Neutrophil (primary cell): Measurements from ENCODE around the gene TBC1D20.

Experiments
- H3K27ac ChIP-seq: fragments of 200-600 bp; sonication (generic); 2 replicates; pipeline ENCODE4 v1.5.1; 2016; ENCODE audit warnings: mild to moderate bottlenecking, moderate library complexity
- H3K27me3 ChIP-seq: fragments of 200-600 bp; sonication (generic); 2 replicates; pipeline ENCODE4 v1.6.0; 2016; ENCODE audit warnings: mild to moderate bottlenecking
- H3K36me3 ChIP-seq: fragments of 200-600 bp; sonication (generic); 2 replicates; pipeline ENCODE4 v1.5.1; 2017
- H3K4me1 ChIP-seq, 2 experiments: fragments of 200-600 bp in 1 of 2; sonication (generic) in 1 of 2; 1 replicate in 1 of 2; 2 replicates in 1 of 2; pipeline versions ENCODE4 v1.5.1 to v1.6.1; 2013 to 2016; ENCODE audit warnings: low read depth in 1 of 2, low read length in 1 of 2, mild to moderate bottlenecking in 1 of 2, moderate library complexity in 1 of 2; ENCODE audit not compliant: control insufficient read depth in 1 of 2, insufficient read depth in 1 of 2
- H3K4me3 ChIP-seq, 2 experiments: fragments of 200-600 bp in 1 of 2; sonication (generic) in 1 of 2; 1 replicate in 1 of 2; 2 replicates in 1 of 2; pipeline ENCODE4 v1.5.1; 2013 to 2016; ENCODE audit warnings: low read depth in 1 of 2, low read length in 1 of 2, mild to moderate bottlenecking in 1 of 2, moderate library complexity in 1 of 2
- H3K9me3 ChIP-seq: fragments of 200-600 bp; sonication (generic); 2 replicates; pipeline ENCODE4 v1.5.1; 2016
- TF ChIP-seq, protein P1 (sequence below): fragments of 200-600 bp; sonication (generic); IDR thresholded peaks from 2 replicates; pipeline ENCODE4 v1.5.1; 2016; ENCODE audit warnings: antibody characterized with exemption

The TBC1D20 gene

DNA sequence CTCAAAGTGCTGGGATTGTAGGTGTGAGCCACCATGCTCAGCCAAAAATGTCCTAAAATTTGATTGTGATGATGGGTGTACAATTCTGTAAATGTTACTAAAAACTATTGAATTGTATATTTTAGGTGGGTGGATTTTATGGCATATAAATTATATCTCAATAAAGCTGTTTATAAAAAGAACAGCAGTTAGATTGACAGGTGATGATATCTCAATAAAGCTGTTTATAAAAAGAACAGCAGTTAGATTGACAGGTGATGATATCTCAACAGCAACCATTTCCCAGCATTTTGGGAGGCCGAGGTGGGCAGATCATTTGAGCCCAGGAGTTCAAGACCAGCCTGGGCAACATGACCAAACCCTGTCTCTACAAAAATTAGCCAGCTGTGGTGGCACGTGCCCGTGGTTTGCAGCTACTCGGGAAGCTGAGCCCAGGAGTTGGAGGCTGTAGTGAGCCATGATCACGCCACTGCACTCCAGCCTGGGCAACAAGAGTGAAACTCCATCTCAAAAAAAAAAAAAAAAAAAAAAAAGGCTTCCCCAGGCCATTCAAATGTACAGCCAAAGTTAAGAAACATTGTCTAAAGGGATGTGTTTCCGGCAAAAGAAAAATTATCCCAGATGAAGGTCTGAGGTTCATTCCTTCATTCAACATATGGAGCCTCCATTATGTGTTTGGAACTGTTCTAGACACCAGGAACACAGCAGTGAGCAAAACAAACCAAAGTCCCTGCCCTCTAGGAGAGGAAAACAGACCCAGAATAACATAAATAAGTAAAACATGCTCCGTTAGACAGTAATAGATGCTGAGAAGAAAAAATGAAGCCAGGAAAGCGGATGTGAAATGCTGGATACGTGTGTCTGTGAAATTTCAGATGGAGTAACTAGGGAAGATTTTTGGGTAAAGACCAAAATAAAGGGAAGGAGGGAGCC lies 55.9 kb downstream of the TBC1D20 start:
- H3K4me3 ChIP-seq = peak overlapping the region in 1 of 2 experiments; percentile 99
- H3K36me3 ChIP-seq = peaks cover 18% of the 10 kb centered on the region
- H3K4me1 ChIP-seq = peaks cover 31 to 35% of the 10 kb centered on the region in 2 experiments
- TF ChIP-seq, protein P1, sequence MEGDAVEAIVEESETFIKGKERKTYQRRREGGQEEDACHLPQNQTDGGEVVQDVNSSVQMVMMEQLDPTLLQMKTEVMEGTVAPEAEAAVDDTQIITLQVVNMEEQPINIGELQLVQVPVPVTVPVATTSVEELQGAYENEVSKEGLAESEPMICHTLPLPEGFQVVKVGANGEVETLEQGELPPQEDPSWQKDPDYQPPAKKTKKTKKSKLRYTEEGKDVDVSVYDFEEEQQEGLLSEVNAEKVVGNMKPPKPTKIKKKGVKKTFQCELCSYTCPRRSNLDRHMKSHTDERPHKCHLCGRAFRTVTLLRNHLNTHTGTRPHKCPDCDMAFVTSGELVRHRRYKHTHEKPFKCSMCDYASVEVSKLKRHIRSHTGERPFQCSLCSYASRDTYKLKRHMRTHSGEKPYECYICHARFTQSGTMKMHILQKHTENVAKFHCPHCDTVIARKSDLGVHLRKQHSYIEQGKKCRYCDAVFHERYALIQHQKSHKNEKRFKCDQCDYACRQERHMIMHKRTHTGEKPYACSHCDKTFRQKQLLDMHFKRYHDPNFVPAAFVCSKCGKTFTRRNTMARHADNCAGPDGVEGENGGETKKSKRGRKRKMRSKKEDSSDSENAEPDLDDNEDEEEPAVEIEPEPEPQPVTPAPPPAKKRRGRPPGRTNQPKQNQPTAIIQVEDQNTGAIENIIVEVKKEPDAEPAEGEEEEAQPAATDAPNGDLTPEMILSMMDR = no peak
- H3K9me3 ChIP-seq = no peaks in the 10 kb centered on the region
- H3K27ac ChIP-seq = no peak overlapping the region
- H3K27me3 ChIP-seq = no peaks in the 10 kb centered on the region

DNA sequence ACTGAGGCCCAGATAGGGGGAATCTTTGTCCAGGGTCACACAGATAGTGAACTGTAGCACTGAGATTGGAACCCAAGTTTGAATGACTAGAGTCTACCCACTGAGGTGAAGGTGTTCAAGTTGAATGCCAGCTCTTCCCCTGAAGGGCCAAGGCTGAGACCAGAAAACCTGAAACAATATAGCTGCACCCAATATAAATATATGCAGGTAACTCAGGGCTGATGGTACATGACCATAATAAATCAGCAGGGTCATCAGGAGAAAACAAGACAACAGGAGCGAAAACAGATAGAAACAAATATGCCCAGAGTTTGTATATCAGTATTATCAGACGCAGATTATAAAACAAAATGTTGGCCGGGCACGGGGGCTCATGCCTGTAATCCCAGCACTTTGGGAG lies 58.2 kb downstream of the TBC1D20 start:
- Histone ChIP-seq H3K27ac (no peak overlapping the region), H3K36me3 (no peaks in the 10 kb centered on the region)

GRCh38 chr20:403582-403957 lies 58.8 kb downstream of the TBC1D20 start:
- Histone ChIP-seq H3K4me1 (peaks cover 16 to 17% of the 10 kb centered on the region in 2 experiments), H3K27me3 (no peaks in the 10 kb centered on the region), H3K4me3 (no peak overlapping the region), H3K36me3 (peaks cover 2% of the 10 kb centered on the region), H3K9me3 (no peaks in the 10 kb centered on the region), H3K27ac (no peak overlapping the region)
- TF ChIP-seq, protein P1 = no peak

More for the DNA sequence above, 58.2 kb downstream of the TBC1D20 start:
- Histone ChIP-seq H3K27me3 (no peaks in the 10 kb centered on the region), H3K9me3 (no peaks in the 10 kb centered on the region), H3K4me1 (peaks cover 21% of the 10 kb centered on the region in 2 experiments), H3K4me3 (no peak overlapping the region)
- TF ChIP-seq, protein P1 = no peak

DNA sequence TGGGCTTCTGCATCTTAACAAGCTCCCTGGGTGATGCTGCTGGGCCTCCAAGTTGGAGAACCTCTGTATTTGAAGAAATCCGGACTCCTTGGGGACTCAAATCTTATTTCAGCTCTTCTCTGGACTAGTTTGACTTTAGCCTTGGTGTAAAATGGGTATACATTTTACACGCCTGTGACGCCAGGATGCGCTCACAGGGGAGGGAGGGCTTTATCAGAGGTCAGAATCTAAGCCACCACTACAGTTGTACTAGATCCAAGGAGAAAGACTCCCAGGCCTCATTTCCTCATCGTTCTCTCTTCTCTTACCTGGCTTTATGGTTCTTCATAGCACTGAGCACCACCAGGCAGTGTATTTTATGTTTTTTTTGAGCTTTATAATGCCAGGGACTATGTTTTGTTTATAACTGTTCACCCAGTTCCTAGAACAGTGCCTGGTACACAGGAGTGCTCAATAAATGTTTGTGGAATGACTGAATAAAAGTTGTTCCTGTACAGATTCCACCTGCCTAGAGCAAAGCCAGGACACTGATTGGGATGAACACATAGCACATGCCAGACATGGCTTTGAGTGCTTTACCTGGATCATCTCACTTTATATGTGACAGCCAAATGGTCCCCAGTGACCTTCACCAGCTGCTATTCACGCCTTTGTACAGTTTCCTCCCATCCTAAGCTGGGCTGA lies 59.3 kb downstream of the TBC1D20 start:
- H3K27me3 ChIP-seq = no peaks in the 10 kb centered on the region
- H3K27ac ChIP-seq = no peak overlapping the region
- no peak overlapping the region for H3K4me3 ChIP-seq

GRCh38 chr20:402496-402885 lies 59.8 kb downstream of the TBC1D20 start:
- no peak overlapping the region for H3K27ac ChIP-seq
- no peak overlapping the region for H3K4me3 ChIP-seq
- TF ChIP-seq, protein P1 = no peak
- H3K36me3 ChIP-seq = peaks cover 13% of the 10 kb centered on the region
- H3K4me1 ChIP-seq = peaks cover 12 to 13% of the 10 kb centered on the region in 2 experiments
- no peaks in the 10 kb centered on the region for H3K27me3 ChIP-seq
- H3K9me3 ChIP-seq = no peaks in the 10 kb centered on the region

More for the DNA sequence above, 59.3 kb downstream of the TBC1D20 start:
- Histone ChIP-seq H3K4me1 (peaks cover 14% of the 10 kb centered on the region in 2 experiments), H3K36me3 (peaks cover 7% of the 10 kb centered on the region), H3K9me3 (no peaks in the 10 kb centered on the region)
- TF ChIP-seq, protein P1 = no peak
